PC-9 (cell line): ENCODE data around the gene ERBB4. TPM values are rescaled to one million over a fixed set of nuclear protein-coding genes. Genes with fewer than 3 reads are reported as not detected.
A peak's percentile ranks its signal among the peaks of the same experiment; 100 is the strongest.

Source experiments
- BruUV-seq: library from RNA; stranded (reverse); fragments of 400-500 nt; replicated peaks from 2 replicates; lab custom pipeline; 2021; lab: Mats Ljungman, UMichigan
- CTCF ChIA-PET: fragments of 300-600 bp; sonication (Branson Sonifier 250); formaldehyde crosslinking; loops from one replicate; lab custom pipeline; 2022; ENCODE audit warnings: antibody characterized with exemption; lab: Charles Lee
- POLR2A ChIA-PET: fragments of 300-600 bp; sonication (Branson Sonifier 250); formaldehyde crosslinking; loops from one replicate; lab custom pipeline; 2022; ENCODE audit warnings: antibody characterized with exemption; ENCODE audit not compliant: unreplicated experiment; lab: Charles Lee
- DNase-seq, 2 experiments: peaks; one replicate each; pipeline versions ENCODE4 v3.0.0 to v3.0.0-alpha.2; 2015 to 2022; ENCODE audit warnings: mixed read lengths in 1 of 2
- H2AFZ ChIP-seq: fragments of 200-600 bp; sonication (generic); 2 replicates; pipeline ENCODE4 v1.8.1; 2017; ENCODE audit warnings: antibody characterized with exemption
- H3F3A ChIP-seq: fragments of 200-600 bp; sonication (generic); 2 replicates; pipeline ENCODE4 v1.8.1; 2017; ENCODE audit warnings: antibody characterized with exemption, mild to moderate bottlenecking, low read depth; ENCODE audit not compliant: insufficient read depth
- H3K27ac ChIP-seq: fragments of 200-600 bp; sonication (generic); 2 replicates; pipeline ENCODE4 v1.6.1; 2016; ENCODE audit warnings: mixed run types
- H3K27me3 ChIP-seq: fragments of 200-600 bp; sonication (generic); 2 replicates; pipeline ENCODE4 v1.6.1; 2016; ENCODE audit warnings: low read depth, mixed run types; ENCODE audit not compliant: insufficient read depth
- H3K36me3 ChIP-seq: fragments of 200-600 bp; sonication (generic); 2 replicates; pipeline ENCODE4 v1.6.1; 2016; ENCODE audit warnings: low read depth, mixed run types
- H3K4me1 ChIP-seq: fragments of 200-600 bp; sonication (generic); replicated peaks from 2 replicates; pipeline ENCODE4 v1.6.1; 2016; ENCODE audit warnings: mixed run types; ENCODE audit not compliant: insufficient read depth
- H3K4me2 ChIP-seq: fragments of 200-600 bp; sonication (generic); 2 replicates; pipeline ENCODE4 v1.6.1; 2017; ENCODE audit warnings: mixed run types
- H3K4me3 ChIP-seq: fragments of 200-600 bp; sonication (generic); 2 replicates; pipeline ENCODE4 v1.6.1; 2016; ENCODE audit warnings: mixed run types
- H3K79me2 ChIP-seq: fragments of 200-600 bp; sonication (generic); 2 replicates; pipeline ENCODE4 v1.6.1; 2017; ENCODE audit warnings: low read depth, mixed run types
- H3K9me2 ChIP-seq: fragments of 200-600 bp; sonication (generic); 2 replicates; pipeline ENCODE4 v1.8.1; 2017; ENCODE audit warnings: mild to moderate bottlenecking; ENCODE audit not compliant: insufficient read depth
- H3K9me3 ChIP-seq: fragments of 200-600 bp; sonication (generic); 2 replicates; pipeline ENCODE4 v1.8.1; 2016; ENCODE audit warnings: low read depth; ENCODE audit not compliant: insufficient read depth
- H4K20me1 ChIP-seq: fragments of 200-600 bp; sonication (generic); 2 replicates; pipeline ENCODE4 v1.8.1; 2017; ENCODE audit not compliant: insufficient read depth
- CTCF ChIP-seq: fragments of 200-600 bp; sonication (generic); conservative IDR thresholded peaks from 2 replicates; pipeline ENCODE4 v1.6.1; 2017; ENCODE audit warnings: mixed run types, antibody characterized with exemption, mild to moderate bottlenecking, moderate library complexity
- EZH2 ChIP-seq: fragments of 200-600 bp; sonication (generic); IDR thresholded peaks from 2 replicates; pipeline ENCODE4 v1.8.0; 2017; ENCODE audit warnings: antibody characterized with exemption, low read depth
- intact Hi-C: fragments of 100-400 bp; cut with micrococcal nuclease; formaldehyde crosslinking; loops from one replicate; pipeline ENCODE4 v1.10.0; 2022; ENCODE audit not compliant: unreplicated experiment
- total RNA-seq: library from RNA; stranded (reverse); gene quantifications from 2 replicates; pipeline ENCODE4 v1.2.3, GENCODE V29; 2021

ERBB4 gene
- total RNA-seq, 1 experiment from 2014 or later, result not detected

DNA sequence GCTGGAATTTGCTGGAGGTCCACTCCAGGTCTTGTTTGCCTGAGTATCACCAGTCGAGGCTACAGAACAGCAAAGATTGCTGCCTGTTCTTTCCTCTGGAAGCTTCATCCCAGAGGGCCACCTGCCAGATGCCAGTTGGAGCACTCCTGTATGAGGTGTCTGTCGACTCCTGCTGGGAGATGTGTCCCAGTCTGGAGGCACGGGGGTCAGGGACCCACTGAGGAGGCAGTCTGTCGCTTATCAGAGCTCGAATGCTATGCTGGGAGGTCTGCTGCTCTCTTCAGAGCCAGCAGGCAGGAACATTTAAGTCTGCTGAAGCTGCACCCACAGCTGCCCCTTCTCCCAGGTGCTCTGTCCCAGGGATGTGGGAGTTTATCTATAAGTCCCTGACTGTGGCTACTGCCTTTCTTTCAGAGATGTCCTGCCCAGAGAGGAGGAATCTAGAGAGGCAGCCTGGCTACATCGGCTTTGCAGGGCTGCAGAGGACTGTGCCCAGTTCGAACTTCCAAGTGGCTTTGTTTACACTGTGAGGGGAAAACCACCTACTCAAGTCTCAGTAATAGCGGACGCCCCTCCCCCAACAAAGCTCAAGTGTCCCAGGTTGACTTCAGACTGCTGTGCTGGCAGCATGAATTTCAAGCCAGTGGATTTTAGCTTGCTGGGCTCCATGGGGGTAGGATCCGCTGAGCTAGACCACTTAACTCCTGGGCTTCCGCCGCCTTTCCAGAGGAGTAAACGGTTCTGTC is 301.1 kb downstream of the ERBB4 start:
- Histone ChIP-seq H3K4me1 (no peaks in the 10 kb centered on the region), H3K9me2 (no peaks in the 10 kb centered on the region), H3K79me2 (no peaks in the 10 kb centered on the region), H3K27ac (no peak overlapping the region), H3F3A (no peaks in the 10 kb centered on the region), H4K20me1 (no peaks in the 10 kb centered on the region), H3K4me3 (no peak overlapping the region), H2AFZ (no peak overlapping the region), H3K4me2 (no peak overlapping the region), H3K9me3 (no peaks in the 10 kb centered on the region), H3K27me3 (no peaks in the 10 kb centered on the region), H3K36me3 (no peaks in the 10 kb centered on the region)
- BruUV-seq, result no TSS peak
- ChIA-PET CTCF (no interaction called here), POLR2A (no interaction called here)
- no peak for DNase-seq
- intact Hi-C loops, result no loop called here
- TF ChIP-seq EZH2 (no peak), CTCF (no peak)

- POLR2A ChIA-PET, result no interaction called here
- no peaks in the 10 kb centered on the region for H3K27me3 ChIP-seq
- no peak for DNase-seq
Measured at GRCh38 chr2:212228743-212229171, 309.8 kb downstream of the ERBB4 start.

DNA sequence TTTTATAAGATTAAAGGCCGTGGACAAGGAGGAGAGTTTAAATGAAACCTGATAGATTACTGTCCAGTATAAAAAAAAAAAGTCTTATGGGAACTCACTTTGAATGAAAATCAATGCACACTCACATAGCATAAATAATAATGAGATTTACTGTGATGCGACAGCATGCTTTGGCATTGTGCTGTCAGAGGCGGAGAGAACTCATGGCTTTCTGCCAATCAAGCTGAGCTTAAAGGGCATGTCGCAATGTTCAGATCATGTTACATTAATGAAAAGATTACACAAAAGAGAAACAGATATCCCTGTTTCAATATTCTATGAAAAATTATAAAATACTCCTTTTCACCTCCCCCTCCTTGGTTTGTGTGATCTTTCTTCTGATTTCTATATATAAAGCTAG is 310.8 kb downstream of the ERBB4 start:
- no peak for TF ChIP-seq CTCF
- TF ChIP-seq EZH2, result no peak

More at GRCh38 chr2:212228743-212229171, 309.8 kb downstream of the ERBB4 start:
- Histone ChIP-seq H3K4me1 (no peaks in the 10 kb centered on the region), H3K27ac (no peak overlapping the region), H3K9me2 (no peaks in the 10 kb centered on the region), H3K36me3 (no peaks in the 10 kb centered on the region), H3K4me3 (no peak overlapping the region), H4K20me1 (no peaks in the 10 kb centered on the region), H3K4me2 (no peak overlapping the region), H2AFZ (no peak overlapping the region), H3K79me2 (no peaks in the 10 kb centered on the region), H3F3A (no peaks in the 10 kb centered on the region), H3K9me3 (no peaks in the 10 kb centered on the region)
- CTCF ChIA-PET, result no interaction called here
- intact Hi-C loops, result no loop called here
- no peak for TF ChIP-seq CTCF
- TF ChIP-seq EZH2, result no peak
- no TSS peak for BruUV-seq

More for the DNA sequence above, 310.8 kb downstream of the ERBB4 start:
- DNase-seq, result peak; percentile 37 to 44
- Histone ChIP-seq H3K9me2 (no peaks in the 10 kb centered on the region), H3K27me3 (no peaks in the 10 kb centered on the region), H4K20me1 (no peaks in the 10 kb centered on the region), H3K4me1 (no peaks in the 10 kb centered on the region), H3K27ac (no peak overlapping the region), H3K4me2 (no peak overlapping the region), H3K79me2 (no peaks in the 10 kb centered on the region), H3K9me3 (no peaks in the 10 kb centered on the region), H2AFZ (no peak overlapping the region), H3K4me3 (no peak overlapping the region), H3K36me3 (no peaks in the 10 kb centered on the region), H3F3A (no peaks in the 10 kb centered on the region)
- no TSS peak for BruUV-seq
- intact Hi-C loops, result no loop called here
- ChIA-PET POLR2A (no interaction called here), CTCF (no interaction called here)
